Prostate gland (tissue), 2 donors: Measurements from ENCODE around the gene EYA4.

ENCODE experiments used
- CTCF ChIP-seq, 4 experiments: fragments of 200-600 bp in 2 of 4; fragments of 450-650 bp in 2 of 4; sonication (generic) in 2 of 4; IDR thresholded peaks; 1 replicate in 3 of 4; 2 replicates in 1 of 4; pipeline ENCODE4 v1.5.1; 2016 to 2019; ENCODE audit warnings: antibody characterized with exemption in 4 of 4, mild to moderate bottlenecking in 2 of 4, moderate library complexity in 2 of 4
- POLR2A ChIP-seq: fragments of 450-650 bp; IDR thresholded peaks from one replicate; pipeline ENCODE4 v1.6.1; 2016; ENCODE audit warnings: antibody characterized with exemption, mild to moderate bottlenecking

- TF ChIP-seq CTCF (IDR thresholded peaks at IDR 0.05) (no peak), POLR2A (no peak)
Observed at GRCh38 chr6:133203344-133203697, 37.8 kb upstream of the EYA4 start.
